GM18520 (cell line): ENCODE results near the gene PDE11A.
"Not testable (repeated sequence)": the region's sequence is repeated elsewhere in the genome, so short reads cannot be mapped to it uniquely, and the experiment has no call there.

Experiments used
- ATAC-seq: cut with Tn5 transposase; IDR thresholded peaks from one replicate; pipeline ENCODE4 v1.9.1; 2021; ENCODE audit not compliant: unreplicated experiment

Gene PDE11A

DNA sequence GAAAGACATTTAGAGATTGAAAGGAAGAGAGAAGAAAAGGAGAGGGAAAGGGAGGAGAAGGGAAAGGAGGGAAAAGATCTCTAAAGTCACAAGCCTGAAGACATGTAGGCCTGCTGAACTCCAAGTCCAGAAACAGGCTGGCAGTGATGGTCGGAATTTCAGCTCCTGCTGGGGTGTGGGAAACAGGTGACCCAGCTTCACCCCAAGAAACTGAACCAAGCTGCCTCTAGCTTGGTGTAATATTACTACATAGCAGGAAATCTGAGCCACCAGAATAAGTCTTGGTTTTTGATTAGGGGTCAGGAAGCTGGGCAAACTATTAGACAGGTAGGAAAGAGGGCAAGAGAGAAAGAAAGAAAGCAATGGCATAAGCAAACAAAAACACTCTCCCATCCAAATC is 185.8 kb downstream of the PDE11A start:
- ATAC-seq = no peak

DNA sequence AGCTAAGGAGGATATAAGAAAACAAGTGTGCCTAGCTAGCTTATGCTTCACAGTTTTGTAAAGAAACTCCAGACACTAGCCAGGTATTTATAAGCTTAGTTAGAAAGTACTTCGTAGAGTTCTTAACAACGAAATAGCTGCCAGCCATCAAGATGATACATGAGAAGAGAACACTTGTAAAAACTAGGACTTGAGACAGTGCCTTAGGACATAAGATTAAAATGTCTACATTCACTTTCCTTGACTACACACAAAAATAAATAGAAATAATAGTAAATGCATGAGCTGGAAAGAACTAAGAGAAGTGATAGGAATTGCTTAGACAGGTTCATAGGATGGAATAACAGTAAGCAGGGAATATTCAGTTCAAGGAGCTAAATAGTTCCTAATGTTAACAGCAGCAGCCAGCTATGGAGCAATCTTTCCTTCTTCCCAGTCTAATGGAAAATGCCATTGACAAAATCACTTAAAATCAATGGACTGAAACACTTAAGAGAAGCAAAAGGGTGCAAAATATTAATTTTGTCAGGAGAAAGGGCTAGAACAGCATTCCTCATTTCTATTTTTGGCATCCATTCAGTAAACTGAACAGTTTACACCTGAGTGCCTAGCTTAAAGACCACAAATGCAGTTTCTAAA is 186.6 kb downstream of the PDE11A start:
- no peak for ATAC-seq

GRCh38 chr2:177883177-177883576 is 189.4 kb downstream of the PDE11A start:
- no peak for ATAC-seq

DNA sequence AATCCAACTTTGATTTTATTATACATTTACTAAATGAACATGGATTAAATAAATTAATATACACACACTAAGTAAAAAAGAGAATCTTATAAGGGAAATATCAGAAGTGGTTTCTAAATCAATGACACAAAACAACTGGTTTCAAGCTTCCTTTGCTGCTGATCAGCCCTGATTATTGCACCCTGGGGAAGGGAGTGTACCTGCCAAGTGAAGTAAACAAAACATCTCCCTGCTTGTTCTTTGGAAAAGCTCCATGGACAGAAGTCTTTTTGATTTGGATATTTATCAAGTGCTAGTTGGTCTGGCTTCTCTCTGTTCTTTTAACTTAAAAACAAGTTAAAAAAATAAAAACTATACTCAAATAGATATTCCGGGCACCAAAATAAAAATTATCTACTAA is 190.1 kb downstream of the PDE11A start:
- no peak for ATAC-seq

DNA sequence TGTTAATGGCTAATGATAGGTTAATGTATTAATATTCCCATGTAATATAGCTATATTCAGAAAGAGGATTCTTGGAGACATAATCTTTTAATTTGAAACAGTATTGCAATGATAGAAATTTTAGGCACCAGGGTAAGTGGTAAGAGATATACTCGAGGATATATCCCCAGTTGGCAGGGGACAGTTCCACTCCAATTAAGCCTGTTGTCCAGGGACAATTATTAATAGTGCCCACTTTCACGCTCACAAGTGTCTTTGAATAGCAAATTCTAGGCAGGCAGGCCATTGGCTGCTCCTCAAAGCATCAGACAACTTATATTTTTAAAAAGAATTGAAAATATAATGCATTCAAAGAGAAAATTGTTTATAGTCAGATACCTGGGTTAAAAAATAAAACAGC is 190.7 kb downstream of the PDE11A start:
- no peak for ATAC-seq

DNA sequence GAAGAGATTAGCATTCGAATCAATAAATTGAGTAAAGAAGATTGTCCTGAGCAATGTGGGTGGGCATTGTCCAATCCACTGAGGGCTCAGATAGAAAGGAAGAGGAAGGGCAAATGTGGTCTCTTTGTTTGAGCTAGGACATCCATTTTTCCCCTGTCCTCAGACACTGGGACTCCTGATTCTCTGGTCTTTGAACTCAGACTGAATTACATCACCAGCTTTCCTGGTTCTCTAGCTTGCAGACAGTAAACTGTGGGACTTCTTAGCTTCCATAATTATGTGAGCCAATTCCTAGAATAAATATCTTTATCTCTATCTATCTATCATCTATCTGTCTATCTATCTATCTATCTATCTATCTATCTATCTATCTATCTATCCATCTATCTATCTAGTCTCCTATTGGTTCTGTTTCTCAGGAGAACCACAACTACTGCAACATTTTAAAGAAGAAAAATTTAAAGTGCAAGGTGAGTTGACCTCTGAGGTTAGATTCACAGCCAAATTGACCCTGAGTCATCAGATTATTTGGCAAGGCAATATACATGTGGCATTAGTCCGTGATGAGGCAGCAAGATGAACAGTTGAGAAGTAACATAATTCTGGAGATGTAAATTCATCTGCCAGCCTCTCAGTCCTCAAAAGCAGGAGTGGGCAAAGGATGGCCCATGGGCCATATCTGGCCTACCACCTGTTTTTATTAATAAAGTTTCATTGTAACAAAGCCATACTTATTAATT is 191.4 kb downstream of the PDE11A start:
- ATAC-seq = no peak

DNA sequence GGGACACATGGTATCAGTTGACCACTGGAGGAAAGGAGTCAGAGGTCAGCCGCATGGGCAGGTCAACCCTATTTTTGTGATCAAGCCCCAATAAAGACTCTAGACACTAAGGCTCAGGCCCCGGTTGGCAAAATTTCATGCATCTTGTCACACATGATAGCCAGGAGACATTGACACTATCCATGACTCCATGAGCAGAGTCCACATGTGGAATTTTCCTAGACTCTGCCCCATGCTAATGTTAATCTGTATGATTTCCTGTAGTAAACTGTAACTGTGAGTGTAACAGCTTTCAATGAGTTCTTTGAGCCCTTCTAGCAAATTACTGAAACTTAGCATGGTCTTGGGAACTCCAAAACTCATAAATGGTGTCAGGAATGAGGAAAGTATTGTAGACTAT is 192.3 kb downstream of the PDE11A start:
- no peak for ATAC-seq

DNA sequence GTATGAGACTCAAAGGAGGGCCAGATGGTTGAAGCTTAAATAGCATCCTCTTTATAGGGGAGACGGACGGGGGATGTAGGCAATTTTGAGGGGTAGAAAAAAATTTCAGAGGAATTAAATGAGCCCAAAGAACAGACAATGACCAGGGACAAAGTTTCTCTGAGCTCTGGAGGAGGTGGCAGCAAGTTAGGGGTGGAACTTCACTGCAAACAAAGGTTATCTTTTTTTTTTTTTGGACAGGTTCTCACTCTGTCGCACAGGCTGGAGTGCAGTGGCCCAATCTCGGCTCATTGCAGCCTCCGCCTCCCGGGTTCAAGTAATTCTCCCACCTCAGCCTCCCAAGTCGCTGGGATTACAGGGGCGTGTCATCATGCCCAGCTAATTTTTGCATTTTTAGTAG is 195.6 kb downstream of the PDE11A start:
- no peak for ATAC-seq

GRCh38 chr2:177874686-177875085 is 197.9 kb downstream of the PDE11A start:
- ATAC-seq = no peak

DNA sequence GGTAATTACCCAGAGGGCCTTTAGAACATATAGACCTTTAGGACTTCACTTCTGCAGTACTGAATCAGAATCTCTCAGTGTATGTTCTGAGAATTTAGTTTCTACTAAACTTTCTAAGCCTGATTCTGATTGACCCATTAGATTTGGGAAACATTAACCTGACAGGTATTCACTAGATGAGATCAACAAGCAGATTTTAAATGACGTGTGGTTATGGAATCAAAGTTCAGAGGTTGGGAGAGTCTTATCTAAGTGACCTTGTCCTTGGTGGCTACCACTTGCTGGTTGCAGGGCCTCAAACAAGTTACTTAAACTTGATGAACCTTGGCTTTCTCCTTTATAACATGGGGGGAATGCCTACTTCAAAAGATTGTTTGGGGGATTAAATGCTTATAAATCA is 198.7 kb downstream of the PDE11A start:
- no peak for ATAC-seq

GRCh38 chr2:177872286-177872685 is 200.3 kb downstream of the PDE11A start:
- ATAC-seq = no peak

- no peak for ATAC-seq
These were observed 202.7 kb downstream of the PDE11A start for GRCh38 chr2:177869912-177870311.

GRCh38 chr2:177869209-177869608 is 203.4 kb downstream of the PDE11A start:
- no peak for ATAC-seq

- no peak for ATAC-seq
These were observed 203.8 kb downstream of the PDE11A start for GRCh38 chr2:177868806-177869205.

GRCh38 chr2:177857538-177857937 is 215.0 kb downstream of the PDE11A start:
- no peak for ATAC-seq

- no peak for ATAC-seq
These were observed 220.2 kb downstream of the PDE11A start for GRCh38 chr2:177852389-177852788.

DNA sequence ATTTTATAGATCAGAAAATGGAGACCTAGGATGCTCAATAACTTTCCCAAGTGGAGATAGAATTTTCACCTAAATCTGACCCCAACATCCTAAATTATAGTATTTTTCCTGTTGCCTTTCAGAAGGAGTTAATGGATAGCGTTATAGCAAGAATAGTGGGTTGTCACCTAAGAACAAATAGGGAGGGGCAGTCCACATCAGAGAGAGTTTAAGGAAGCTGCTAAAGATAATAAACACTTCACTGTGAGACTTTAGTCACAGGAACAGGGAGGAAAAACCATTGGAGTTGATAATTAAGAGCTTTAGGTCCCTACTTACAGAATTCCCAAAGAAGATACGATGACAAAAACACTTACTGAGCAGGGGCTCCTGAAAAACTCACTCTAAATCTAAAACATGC is 229.4 kb downstream of the PDE11A start:
- ATAC-seq = no peak

DNA sequence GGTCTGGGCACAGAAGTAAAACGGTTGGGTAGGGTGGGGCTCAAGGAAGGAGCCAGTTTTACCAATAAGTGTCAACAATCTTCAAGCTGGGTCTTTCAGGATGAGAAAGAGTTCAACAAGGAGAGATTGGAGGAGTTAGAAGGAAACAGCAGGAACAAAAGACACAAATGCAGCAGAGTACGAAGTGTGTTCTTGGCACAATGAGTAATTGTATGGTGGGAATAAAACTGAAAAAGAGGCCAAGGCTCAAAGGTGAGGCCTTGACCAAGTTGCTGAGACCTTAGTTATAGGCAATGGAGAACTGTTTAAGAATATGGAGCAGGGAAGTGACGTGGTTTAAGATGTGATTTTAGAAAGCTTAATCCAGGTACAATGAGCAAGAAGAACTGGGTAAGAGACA is 230.3 kb downstream of the PDE11A start:
- no peak for ATAC-seq

GRCh38 chr2:177835418-177836204 is 237.0 kb downstream of the PDE11A start:
- not testable (repeated sequence) for ATAC-seq

DNA sequence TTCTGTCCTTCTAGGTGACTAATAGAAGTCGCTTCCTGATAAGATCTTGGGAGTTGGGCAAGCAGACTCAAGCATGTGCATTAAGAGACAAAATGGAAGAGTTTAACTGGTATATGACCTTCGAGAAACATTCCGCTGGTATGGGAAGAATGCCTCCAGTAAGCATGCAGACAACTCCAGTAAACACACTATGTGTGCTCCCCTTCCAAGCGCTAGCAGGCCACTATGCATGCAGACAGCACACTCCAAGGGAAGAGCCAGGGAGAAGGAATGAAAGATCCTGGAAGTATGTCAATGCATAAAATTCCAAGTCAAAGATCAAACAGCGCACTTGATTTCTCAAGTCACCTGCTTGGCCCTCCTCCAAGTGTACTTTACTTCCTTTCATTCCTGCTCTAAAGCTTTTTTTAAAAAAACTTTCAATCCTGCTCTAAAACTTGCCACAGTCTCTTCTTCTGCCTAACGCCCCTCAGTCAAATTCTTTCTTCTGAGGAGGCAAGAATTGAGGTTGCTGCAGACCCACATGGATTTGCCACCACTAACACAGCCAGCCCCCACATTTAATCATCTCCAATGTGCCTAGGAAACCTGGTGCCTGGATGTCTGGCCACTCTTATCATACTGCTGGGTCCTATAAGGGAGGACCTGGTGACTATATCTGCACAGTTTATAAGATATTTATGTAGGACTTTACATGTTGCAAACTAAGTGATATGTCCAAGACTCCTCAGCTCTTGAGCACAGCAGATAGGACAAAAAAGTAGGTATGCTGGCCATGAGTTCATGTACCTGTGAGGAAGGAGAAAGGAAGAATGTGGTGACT is 239.8 kb downstream of the PDE11A start:
- ATAC-seq = no peak

DNA sequence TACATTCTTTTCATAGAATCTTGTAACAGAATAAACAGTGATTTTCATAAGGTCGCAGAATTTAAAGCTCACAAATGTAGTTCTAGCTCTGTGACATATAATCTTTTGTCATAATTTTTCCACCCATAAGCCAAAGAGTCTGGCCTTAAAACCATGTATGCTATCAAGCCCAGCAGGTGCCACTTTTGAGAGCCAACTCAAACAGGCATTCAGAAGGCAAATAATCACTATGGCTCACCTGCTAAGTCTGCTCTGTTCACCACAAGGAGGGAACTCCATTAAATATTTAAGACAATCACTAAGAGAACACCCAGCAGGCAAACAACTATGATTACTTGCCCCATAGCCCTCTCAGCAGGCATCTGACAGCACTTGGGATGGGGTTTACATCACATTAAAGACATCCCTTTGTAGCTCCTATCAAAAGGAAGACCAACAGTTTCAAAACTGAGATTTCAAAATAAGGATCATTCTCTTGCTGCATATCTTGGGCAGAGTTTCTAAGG is 241.6 kb downstream of the PDE11A start:
- ATAC-seq = no peak
